Measurements from ENCODE around the gene CCNF.

DNA sequence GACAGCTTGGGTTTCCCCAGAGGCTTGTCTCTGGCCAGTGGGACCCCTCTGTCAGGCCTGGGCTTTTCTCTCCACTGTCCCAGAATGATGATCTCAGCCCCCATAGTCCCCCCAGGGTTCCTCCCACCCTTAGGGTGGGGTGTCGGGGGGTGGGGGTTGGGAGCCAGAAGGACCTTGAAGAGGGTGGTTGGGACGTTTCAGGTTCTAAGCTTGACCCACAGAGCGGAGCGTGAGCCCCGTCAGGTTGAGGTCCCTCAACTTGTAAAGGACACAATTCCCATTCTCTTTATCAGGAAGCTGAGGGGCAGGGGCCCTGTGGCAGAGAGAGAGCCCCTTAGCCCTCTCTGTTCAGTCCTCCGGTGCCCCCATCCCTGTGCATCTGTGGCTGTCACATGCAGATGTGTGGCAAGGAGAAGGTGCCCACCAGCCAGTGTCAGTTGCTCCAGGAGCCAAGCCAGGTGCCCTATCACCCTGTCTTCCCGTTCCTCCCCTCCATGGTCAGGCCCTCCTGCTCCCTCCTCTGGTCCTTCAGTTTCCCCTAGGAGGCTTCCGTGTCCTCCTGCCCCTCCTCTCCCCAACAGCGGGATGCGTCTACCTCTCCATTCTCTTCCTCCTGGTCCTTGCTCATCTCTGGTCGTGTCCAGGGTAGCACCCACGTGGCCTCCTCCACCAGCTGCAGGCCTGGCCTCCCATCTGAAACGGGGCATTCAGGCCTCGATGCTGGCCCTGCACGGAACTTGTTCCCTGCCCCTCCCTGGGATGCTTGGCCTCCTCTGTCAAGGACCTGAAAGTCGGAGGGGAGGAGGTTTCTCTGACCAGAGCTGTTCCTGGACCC lies 40.4 kb downstream of the CCNF start:
- TF ChIP-seq, protein P1, sequence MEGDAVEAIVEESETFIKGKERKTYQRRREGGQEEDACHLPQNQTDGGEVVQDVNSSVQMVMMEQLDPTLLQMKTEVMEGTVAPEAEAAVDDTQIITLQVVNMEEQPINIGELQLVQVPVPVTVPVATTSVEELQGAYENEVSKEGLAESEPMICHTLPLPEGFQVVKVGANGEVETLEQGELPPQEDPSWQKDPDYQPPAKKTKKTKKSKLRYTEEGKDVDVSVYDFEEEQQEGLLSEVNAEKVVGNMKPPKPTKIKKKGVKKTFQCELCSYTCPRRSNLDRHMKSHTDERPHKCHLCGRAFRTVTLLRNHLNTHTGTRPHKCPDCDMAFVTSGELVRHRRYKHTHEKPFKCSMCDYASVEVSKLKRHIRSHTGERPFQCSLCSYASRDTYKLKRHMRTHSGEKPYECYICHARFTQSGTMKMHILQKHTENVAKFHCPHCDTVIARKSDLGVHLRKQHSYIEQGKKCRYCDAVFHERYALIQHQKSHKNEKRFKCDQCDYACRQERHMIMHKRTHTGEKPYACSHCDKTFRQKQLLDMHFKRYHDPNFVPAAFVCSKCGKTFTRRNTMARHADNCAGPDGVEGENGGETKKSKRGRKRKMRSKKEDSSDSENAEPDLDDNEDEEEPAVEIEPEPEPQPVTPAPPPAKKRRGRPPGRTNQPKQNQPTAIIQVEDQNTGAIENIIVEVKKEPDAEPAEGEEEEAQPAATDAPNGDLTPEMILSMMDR (IDR thresholded peaks at IDR 0.05), result no peak
- no peak for TF ChIP-seq POLR2A (IDR thresholded peaks at IDR 0.05)
